ENCODE measurements around the gene RPL36. TPM values are rescaled to one million over a fixed set of nuclear protein-coding genes. Genes with fewer than 3 reads are reported as not detected.

The RPL36 gene
- total and polyA plus RNA-seq, 2 experiments from 2014 or later, result 895 to 3,204 TPM

DNA sequence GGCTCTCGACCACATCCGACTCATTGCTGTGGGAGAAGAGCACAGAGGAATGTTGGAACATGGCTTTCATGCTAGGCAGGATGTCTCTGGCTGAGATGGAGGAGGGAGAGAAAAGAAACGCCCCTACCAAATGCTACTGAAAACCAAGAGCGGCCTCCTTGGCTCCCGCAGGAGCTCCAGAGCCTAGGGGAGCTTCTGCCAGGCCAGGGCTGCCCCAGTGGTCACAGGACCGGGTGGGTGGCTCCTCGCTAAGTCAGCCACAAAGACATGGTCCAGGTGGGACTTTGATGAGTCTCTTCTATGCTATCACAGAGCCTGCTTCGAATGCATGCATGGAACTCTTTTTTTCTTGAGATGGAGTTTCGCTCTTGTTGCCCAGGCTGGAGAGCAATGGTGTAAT lies 23.1 kb downstream of the RPL36 start:
- DNase-seq (ENCODE audit: low spot score), result no peak
- ATAC-seq, result no peak
- Histone ChIP-seq H4K20me1 (replicated peaks; ENCODE audit: insufficient read depth) (peaks cover 19% of the 10 kb centered on the region), H3F3A (replicated peaks; ENCODE audit: low read depth) (peaks cover 7% of the 10 kb centered on the region; the same call in 1 of the 2 replicates), H3K79me2 (replicated peaks; ENCODE audit: insufficient read depth) (peaks cover 41% of the 10 kb centered on the region), H3K9me2 (ENCODE audit: insufficient read depth) (no peaks in the 10 kb centered on the region), H3K4me2 (no peak overlapping the region), H3K4me1 (ENCODE audit: insufficient read depth) (no peaks in the 10 kb centered on the region; the same call in 1 of the 2 replicates), H3K27me3 (ENCODE audit: insufficient read depth) (no peaks in the 10 kb centered on the region), H3K27ac (ENCODE audit: low read depth) (no peak overlapping the region), H3K4me3 (no peak overlapping the region), H3K36me3 (ENCODE audit: insufficient read depth) (peaks cover 17% of the 10 kb centered on the region), H2AFZ (no peak overlapping the region)
- Mint-ChIP-seq H3K27ac (no peak overlapping the region), H3K4me3 (no peak overlapping the region), H3K27me3 (ENCODE audit: insufficient read depth, low read depth, poor library complexity) (peaks cover 2% of the 10 kb centered on the region), H3K9me3 (no peaks in the 10 kb centered on the region), H3K4me1 (peaks cover 8% of the 10 kb centered on the region), H3K36me3 (ENCODE audit: low read depth) (peaks cover 76% of the 10 kb centered on the region)
- TF ChIP-seq EZH2 (IDR thresholded peaks at IDR 0.05; ENCODE audit: low read depth, unreplicated experiment), result no peak
- no peak for TF ChIP-seq STAT1 (IDR thresholded peaks at IDR 0.05; ENCODE audit: unreplicated experiment)
- TF ChIP-seq POLR2AphosphoS5 (IDR thresholded peaks at IDR 0.05; ENCODE audit: low read depth), result no peak
- TF ChIP-seq EZH2phosphoT487 (IDR thresholded peaks at IDR 0.05; ENCODE audit: unreplicated experiment), result no peak
- no peak for TF ChIP-seq NANOG (IDR thresholded peaks at IDR 0.05; ENCODE audit: borderline replicate concordance)
- no peak for TF ChIP-seq JUNB (IDR thresholded peaks at IDR 0.05; ENCODE audit: unreplicated experiment)
- TF ChIP-seq, protein P1, sequence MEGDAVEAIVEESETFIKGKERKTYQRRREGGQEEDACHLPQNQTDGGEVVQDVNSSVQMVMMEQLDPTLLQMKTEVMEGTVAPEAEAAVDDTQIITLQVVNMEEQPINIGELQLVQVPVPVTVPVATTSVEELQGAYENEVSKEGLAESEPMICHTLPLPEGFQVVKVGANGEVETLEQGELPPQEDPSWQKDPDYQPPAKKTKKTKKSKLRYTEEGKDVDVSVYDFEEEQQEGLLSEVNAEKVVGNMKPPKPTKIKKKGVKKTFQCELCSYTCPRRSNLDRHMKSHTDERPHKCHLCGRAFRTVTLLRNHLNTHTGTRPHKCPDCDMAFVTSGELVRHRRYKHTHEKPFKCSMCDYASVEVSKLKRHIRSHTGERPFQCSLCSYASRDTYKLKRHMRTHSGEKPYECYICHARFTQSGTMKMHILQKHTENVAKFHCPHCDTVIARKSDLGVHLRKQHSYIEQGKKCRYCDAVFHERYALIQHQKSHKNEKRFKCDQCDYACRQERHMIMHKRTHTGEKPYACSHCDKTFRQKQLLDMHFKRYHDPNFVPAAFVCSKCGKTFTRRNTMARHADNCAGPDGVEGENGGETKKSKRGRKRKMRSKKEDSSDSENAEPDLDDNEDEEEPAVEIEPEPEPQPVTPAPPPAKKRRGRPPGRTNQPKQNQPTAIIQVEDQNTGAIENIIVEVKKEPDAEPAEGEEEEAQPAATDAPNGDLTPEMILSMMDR (conservative IDR thresholded peaks at IDR 0.05; ENCODE audit: low read depth in 2 of 2), result no peak
- TF ChIP-seq, protein P2, sequence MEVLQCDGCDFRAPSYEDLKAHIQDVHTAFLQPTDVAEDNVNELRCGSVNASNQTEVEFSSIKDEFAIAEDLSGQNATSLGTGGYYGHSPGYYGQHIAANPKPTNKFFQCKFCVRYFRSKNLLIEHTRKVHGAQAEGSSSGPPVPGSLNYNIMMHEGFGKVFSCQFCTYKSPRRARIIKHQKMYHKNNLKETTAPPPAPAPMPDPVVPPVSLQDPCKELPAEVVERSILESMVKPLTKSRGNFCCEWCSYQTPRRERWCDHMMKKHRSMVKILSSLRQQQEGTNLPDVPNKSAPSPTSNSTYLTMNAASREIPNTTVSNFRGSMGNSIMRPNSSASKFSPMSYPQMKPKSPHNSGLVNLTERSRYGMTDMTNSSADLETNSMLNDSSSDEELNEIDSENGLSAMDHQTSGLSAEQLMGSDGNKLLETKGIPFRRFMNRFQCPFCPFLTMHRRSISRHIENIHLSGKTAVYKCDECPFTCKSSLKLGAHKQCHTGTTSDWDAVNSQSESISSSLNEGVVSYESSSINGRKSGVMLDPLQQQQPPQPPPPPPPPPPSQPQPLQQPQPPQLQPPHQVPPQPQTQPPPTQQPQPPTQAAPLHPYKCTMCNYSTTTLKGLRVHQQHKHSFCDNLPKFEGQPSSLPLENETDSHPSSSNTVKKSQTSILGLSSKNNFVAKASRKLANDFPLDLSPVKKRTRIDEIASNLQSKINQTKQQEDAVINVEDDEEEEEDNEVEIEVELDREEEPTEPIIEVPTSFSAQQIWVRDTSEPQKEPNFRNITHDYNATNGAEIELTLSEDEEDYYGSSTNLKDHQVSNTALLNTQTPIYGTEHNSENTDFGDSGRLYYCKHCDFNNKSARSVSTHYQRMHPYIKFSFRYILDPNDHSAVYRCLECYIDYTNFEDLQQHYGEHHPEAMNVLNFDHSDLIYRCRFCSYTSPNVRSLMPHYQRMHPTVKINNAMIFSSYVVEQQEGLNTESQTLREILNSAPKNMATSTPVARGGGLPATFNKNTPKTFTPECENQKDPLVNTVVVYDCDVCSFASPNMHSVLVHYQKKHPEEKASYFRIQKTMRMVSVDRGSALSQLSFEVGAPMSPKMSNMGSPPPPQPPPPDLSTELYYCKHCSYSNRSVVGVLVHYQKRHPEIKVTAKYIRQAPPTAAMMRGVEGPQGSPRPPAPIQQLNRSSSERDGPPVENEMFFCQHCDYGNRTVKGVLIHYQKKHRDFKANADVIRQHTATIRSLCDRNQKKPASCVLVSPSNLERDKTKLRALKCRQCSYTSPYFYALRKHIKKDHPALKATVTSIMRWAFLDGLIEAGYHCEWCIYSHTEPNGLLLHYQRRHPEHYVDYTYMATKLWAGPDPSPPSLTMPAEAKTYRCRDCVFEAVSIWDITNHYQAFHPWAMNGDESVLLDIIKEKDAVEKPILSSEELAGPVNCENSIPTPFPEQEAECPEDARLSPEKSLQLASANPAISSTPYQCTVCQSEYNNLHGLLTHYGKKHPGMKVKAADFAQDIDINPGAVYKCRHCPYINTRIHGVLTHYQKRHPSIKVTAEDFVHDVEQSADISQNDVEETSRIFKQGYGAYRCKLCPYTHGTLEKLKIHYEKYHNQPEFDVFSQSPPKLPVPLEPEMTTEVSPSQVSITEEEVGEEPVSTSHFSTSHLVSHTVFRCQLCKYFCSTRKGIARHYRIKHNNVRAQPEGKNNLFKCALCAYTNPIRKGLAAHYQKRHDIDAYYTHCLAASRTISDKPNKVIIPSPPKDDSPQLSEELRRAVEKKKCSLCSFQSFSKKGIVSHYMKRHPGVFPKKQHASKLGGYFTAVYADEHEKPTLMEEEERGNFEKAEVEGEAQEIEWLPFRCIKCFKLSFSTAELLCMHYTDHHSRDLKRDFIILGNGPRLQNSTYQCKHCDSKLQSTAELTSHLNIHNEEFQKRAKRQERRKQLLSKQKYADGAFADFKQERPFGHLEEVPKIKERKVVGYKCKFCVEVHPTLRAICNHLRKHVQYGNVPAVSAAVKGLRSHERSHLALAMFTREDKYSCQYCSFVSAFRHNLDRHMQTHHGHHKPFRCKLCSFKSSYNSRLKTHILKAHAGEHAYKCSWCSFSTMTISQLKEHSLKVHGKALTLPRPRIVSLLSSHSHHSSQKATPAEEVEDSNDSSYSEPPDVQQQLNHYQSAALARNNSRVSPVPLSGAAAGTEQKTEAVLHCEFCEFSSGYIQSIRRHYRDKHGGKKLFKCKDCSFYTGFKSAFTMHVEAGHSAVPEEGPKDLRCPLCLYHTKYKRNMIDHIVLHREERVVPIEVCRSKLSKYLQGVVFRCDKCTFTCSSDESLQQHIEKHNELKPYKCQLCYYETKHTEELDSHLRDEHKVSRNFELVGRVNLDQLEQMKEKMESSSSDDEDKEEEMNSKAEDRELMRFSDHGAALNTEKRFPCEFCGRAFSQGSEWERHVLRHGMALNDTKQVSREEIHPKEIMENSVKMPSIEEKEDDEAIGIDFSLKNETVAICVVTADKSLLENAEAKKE (CRISPR knock-in tag; IDR thresholded peaks at IDR 0.05), result no peak
- TF ChIP-seq, protein P3, sequence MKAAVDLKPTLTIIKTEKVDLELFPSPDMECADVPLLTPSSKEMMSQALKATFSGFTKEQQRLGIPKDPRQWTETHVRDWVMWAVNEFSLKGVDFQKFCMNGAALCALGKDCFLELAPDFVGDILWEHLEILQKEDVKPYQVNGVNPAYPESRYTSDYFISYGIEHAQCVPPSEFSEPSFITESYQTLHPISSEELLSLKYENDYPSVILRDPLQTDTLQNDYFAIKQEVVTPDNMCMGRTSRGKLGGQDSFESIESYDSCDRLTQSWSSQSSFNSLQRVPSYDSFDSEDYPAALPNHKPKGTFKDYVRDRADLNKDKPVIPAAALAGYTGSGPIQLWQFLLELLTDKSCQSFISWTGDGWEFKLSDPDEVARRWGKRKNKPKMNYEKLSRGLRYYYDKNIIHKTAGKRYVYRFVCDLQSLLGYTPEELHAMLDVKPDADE (IDR thresholded peaks at IDR 0.05), result no peak
- no peak for TF ChIP-seq CREB1 (CRISPR knock-in tag; IDR thresholded peaks at IDR 0.05; ENCODE audit: low read depth)
- TF ChIP-seq ZNF331 (CRISPR knock-in tag; IDR thresholded peaks at IDR 0.05; ENCODE audit: low read depth), result no peak
- TF ChIP-seq, protein P4, sequence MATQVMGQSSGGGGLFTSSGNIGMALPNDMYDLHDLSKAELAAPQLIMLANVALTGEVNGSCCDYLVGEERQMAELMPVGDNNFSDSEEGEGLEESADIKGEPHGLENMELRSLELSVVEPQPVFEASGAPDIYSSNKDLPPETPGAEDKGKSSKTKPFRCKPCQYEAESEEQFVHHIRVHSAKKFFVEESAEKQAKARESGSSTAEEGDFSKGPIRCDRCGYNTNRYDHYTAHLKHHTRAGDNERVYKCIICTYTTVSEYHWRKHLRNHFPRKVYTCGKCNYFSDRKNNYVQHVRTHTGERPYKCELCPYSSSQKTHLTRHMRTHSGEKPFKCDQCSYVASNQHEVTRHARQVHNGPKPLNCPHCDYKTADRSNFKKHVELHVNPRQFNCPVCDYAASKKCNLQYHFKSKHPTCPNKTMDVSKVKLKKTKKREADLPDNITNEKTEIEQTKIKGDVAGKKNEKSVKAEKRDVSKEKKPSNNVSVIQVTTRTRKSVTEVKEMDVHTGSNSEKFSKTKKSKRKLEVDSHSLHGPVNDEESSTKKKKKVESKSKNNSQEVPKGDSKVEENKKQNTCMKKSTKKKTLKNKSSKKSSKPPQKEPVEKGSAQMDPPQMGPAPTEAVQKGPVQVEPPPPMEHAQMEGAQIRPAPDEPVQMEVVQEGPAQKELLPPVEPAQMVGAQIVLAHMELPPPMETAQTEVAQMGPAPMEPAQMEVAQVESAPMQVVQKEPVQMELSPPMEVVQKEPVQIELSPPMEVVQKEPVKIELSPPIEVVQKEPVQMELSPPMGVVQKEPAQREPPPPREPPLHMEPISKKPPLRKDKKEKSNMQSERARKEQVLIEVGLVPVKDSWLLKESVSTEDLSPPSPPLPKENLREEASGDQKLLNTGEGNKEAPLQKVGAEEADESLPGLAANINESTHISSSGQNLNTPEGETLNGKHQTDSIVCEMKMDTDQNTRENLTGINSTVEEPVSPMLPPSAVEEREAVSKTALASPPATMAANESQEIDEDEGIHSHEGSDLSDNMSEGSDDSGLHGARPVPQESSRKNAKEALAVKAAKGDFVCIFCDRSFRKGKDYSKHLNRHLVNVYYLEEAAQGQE (IDR thresholded peaks at IDR 0.05; ENCODE audit: unreplicated experiment), result no peak
- TF ChIP-seq ZNF114 (CRISPR knock-in tag; IDR thresholded peaks at IDR 0.05), result no peak
